OCI-M2 (cell line): Measurements from ENCODE around the gene HOXA13.

Experiments
- DNase-seq: peaks from one replicate; lab custom pipeline; 2025; ENCODE audit not compliant: unreplicated experiment; lab: John Stamatoyannopoulos, UW

HOXA13 gene

DNA sequence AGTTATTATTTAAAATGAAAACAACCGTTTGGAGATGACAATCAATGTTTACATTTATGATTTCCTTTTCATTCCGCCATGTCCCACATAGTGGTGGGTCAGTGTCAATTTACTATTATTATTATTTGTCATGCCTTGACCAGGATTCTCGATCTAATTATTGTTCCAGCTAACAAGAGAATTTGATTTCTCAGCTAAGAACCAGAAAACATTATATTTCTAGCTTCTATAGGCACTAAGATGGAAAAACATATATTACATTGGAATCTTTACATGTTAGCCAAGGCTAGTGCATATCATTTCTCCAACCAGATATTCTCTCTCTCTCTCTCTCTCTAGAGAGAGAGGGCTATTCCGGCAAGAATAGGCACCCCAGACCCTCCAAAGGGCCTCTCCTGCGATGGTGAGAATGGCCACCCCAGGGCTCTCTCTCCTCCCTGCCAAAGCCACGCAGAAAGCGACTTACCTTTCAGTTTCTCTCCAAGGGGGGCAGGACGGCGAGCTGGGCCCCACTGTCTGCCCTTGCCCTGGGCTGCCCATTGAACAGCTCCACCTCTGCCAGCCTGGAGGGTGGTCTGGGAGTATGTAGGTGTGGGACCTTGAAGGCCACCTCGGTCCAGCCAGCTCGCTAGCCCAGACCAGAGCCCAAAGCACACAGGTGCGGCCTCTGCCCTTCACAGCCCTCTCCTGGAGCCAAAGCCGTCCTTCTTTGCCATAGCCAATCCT, 49.9 kb downstream of the HOXA13 start:
- DNase-seq: no peak

DNA sequence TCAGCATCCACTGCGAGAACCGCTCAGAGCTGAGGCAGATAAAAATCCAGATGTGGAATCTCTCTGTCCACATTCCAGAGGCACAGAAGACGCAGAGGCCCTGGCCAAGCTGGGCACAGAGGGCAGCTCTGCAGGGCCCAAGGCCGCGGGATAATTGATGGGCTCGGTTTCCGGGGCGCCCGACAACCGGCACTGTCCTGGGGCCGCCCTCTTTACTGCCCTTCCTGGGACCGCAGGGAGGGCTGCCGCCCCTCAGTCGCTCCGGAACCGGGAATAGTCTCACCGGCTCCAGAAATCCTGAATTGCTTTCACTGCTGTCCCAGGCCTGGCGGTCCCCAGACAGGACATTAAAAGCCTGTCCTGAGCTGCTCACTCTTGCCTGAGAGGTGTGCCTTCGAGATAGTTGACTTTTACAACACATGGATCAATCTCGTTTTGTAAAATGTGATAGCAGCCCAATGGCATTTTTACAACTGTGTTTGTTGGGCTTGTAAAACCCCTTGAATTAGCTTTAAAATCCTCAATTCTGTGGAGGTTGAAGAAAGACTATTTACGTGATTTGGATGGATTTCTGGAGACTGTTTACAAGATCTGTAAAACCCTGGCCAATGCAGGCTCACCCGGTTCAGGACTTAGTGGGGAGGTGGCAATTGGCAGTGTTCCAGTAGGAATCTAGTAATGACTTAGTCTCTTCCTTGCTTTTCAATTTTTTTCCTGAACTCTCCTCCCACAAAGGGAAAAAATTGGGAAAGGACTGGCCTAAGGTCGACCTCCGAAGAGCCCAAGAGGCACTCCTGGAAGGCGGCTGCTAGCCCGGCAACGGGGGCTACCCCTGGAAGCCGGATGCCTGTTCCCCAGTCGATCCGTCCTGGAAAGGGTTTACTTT, 50.9 kb downstream of the HOXA13 start:
- no peak for DNase-seq

DNA sequence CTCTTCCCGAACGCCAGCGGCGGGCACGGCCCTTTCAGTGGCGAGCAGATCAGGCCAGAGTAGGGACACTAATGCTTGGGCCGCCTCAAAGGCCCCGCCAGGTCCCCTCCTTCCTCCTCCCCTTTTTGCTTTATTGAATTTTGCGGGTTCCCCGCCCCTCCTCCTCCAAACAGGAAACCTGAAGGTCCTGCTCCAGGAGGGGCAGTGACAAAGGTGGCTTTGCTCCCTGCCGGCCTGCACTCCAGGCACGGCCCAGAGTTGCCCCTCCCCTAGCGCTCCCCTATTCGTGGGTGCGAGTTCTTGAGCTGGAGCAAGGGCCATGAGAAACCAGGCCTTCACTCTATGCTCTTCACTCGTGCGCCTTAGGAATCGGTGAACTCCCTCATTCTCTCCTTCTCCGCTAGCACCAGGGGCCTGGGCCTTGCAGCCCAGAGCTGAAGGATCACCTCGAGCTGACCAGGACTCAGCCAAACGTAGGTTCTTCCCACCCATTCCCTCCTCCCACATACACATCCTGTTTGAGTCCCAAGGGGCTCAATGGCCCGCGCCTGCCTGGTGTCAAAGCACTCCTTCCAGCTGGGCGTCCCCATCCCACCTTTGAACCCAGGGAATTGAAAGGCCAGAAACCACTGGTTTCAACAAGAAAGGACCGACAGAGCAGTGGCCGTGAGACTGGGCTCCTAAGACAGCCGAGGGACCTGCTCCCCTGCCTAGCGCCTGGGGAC, 51.7 kb downstream of the HOXA13 start:
- no peak for DNase-seq

DNA sequence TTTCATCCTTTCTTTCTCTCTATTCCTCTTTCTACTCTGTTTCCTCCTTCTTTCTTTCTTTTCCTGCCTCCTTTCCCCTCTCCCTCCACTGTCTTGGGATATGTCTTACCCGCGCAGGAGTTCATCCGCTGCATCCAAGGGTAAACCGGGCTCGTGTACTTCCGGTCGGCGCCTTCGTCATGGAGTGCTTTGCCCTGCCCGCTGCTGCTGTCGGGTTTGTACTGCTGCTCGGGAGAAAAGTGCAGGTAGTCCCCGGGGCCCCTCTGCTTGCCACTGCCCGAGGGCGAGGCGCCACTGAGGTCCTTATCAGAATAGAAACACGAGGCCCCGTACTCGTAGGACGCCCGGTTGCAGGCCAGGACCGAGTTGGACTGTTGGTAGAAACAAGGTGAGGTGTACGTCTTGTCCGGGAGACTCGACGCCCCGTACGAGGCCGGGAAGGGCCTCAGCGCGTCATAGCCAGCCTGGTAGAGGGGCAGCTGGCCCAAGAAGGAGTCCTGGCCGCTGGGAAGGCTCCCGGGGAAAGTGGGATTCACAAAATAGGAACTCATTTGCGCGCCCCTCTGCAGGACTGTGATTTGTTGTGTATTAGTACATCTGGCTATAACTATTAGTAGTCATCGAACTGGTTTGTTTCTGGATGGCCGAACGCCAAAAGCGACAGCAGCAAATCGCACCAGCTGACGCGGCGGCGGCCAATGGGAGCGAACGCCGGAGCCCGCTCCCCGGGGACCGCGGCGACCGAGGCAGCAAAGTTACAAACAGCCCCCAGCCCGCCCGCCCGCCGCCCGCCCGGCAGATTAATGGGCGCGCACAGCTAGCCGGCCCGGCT, 52.5 kb downstream of the HOXA13 start, which contains the start of gene HOXA6:
Gene HOXA6, minus strand, starts transcription at position 576 of the 832 bp plus-strand sequence. Its CDS starts 25 bp downstream, at position 551.
- DNase-seq: no peak

DNA sequence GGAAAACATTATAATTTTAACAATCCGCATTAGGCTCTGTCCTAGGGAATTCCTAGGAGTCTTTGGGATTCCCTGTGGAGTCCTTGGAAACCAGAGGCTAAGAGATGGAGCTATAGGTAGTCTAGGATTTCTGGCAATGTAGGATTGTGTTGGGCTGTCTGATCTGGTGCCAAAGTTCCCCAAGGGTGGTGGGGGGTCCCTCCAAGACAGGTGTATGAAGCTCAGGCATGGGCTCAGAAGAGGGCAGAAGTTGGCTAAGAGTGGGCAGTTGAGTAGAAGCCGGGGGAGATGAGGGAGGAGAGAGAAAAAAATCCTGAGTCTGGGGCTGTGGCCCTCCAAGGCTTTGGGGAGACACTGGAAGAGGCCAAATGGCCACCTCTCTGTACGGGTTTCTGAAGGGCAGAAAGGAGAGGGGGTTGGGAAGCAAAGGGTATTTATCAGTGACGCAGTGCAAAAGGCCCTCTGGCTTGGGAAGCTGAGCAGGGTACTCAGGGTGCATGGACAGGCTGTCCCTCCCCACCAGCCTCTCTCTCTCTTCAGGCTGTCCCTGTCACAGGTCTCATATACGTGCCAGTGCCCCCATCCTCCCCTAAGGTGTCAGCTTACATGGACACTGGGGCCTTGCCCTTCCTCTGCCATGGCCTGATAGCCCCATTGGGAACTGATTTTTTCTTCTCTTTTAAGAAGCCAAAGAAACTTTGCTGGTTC, 53.2 kb downstream of the HOXA13 start:
- no peak for DNase-seq

DNA sequence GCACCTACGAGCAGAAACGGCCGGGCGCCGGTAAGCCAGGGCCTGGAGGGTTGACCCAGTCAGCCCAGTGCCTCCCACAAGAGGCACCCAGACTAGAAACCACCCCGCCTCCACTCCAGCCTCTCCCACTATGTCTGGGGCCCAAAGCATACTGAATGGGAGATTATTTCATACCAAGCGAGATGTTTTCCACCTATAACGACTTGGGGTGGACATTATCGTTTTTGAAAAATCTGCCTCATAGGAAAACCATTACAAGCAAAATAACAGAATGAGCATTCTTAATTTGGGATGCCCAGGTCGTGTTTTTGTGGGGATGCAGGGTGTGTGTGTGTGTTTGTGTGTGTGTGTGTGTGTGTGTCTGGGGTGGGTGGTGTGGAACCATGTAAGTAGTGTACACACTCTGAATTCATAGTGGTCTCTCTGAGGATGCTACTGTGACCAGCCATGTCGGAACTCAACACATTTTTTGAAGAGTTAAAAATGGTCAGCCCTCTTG, 53.9 kb downstream of the HOXA13 start:
- DNase-seq: no peak

DNA sequence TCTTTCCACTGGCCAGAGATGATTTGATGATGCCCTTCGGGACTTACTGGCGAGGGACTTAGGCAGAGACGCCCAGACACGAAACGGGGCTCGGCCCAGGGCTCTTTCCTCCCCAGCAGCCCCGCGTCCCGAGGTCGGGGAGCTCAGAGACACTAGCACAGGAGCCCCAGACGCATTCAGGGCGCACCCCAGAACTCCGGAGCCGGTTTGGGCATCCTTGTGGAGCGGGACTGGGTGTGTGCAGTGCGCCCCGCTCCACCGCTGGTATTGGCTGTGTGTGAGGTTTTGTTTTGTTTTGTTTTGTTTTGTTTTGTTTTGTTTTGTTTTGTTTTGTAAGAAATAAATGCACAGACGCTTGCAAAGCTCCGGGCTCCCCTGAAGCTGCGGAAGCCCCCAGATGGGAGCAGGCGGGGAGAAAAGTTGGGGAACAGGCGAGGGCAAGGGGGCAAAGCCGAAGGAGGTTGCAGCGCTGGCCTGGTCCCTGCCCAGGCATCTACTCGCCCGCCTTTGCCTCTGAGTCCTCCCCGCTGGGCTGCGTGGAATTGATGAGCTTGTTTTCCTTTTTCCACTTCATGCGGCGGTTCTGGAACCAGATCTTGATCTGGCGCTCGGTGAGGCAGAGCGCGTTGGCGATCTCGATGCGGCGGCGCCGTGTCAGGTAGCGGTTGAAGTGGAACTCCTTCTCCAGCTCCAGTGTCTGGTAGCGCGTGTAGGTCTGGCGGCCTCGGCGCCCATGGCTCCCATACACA, 54.6 kb downstream of the HOXA13 start:
- no peak for DNase-seq

DNA sequence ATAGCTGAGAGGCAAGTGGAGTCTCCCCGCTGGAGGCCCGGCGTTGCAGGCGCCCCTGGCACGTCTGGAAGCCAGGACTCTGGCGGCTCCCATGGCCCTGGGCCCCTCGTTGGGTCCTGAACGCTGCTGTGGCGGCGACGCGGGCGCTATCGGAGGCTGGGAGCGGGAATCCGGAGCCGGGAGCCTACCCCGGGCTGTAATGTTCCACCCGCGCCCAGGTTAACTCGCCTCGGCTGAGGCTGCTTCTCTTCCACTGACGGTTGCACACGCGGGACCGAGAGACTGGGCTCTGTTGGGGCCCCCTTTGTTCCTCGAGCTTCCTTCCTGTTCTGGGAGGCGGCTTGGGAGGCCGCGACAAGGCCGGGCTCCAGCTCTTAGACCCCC, 55.1 kb downstream of the HOXA13 start:
- DNase-seq: no peak
